HEK293T (cell line): ENCODE results near the gene MNAT1.

Experiments used
- BHLHE40 ChIP-seq: fragments of 450-650 bp; IDR thresholded peaks from 2 replicates; pipeline ENCODE4 v1.6.1; 2016; ENCODE audit warnings: mild to moderate bottlenecking, moderate library complexity, borderline replicate concordance
- ELF4 ChIP-seq: fragments of 450-650 bp; IDR thresholded peaks from 2 replicates; pipeline ENCODE4 v1.6.1; 2017; ENCODE audit warnings: antibody characterized with exemption
- FOXA1 ChIP-seq: fragments of 450-650 bp; IDR thresholded peaks from 2 replicates; pipeline ENCODE4 v1.6.1; 2016; ENCODE audit warnings: mild to moderate bottlenecking
- FOXM1 ChIP-seq: fragments of 450-650 bp; IDR thresholded peaks from 2 replicates; pipeline ENCODE4 v1.6.1; 2017; ENCODE audit warnings: mild to moderate bottlenecking, borderline replicate concordance
- NFRKB ChIP-seq: fragments of 450-650 bp; IDR thresholded peaks from 2 replicates; pipeline ENCODE4 v1.6.1; 2016; ENCODE audit warnings: mild to moderate bottlenecking, moderate library complexity
- SP1 ChIP-seq: fragments of 450-650 bp; IDR thresholded peaks from 2 replicates; pipeline ENCODE4 v1.6.1; 2017
- ZNF384 ChIP-seq: fragments of 450-650 bp; IDR thresholded peaks from 2 replicates; pipeline ENCODE4 v1.6.1; 2016

GRCh38 chr14:60768602-60769001, 34.0 kb downstream of the MNAT1 start:
- no peak for TF ChIP-seq NFRKB
- TF ChIP-seq BHLHE40, result no peak
- TF ChIP-seq ZNF384, result no peak
- no peak for TF ChIP-seq FOXA1
- no peak for TF ChIP-seq FOXM1
- TF ChIP-seq SP1, result no peak
- no peak for TF ChIP-seq ELF4
